Measurements from ENCODE around the gene SOX30.

SOX30 gene

DNA sequence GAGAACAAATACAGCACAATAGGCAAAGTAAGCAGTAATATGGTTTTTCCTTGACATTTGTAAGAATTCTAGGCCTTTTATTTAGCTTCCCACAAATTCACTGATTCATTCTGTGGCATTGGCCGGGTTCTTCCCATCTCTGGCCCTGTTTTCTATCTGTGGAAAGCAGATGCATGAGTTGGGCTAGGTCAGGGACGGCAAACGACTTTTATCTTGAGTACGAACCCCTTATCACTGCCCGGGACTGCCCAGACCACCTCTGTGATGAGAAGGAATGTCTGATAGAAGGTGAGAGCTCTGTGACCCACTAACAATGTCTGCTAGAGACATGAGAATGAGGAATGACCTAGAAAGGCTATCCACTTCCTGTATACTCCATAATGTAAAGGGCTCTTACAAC, 41.2 kb downstream of the SOX30 start:
- no peak for DNase-seq (ENCODE audit: low read depth in 2 of 2, low spot score in 1 of 2)

- no peak for DNase-seq (ENCODE audit: low read depth in 2 of 2, low spot score in 1 of 2)
Observed at GRCh38 chr5:157608972-157609565, 43.2 kb downstream of the SOX30 start.

DNA sequence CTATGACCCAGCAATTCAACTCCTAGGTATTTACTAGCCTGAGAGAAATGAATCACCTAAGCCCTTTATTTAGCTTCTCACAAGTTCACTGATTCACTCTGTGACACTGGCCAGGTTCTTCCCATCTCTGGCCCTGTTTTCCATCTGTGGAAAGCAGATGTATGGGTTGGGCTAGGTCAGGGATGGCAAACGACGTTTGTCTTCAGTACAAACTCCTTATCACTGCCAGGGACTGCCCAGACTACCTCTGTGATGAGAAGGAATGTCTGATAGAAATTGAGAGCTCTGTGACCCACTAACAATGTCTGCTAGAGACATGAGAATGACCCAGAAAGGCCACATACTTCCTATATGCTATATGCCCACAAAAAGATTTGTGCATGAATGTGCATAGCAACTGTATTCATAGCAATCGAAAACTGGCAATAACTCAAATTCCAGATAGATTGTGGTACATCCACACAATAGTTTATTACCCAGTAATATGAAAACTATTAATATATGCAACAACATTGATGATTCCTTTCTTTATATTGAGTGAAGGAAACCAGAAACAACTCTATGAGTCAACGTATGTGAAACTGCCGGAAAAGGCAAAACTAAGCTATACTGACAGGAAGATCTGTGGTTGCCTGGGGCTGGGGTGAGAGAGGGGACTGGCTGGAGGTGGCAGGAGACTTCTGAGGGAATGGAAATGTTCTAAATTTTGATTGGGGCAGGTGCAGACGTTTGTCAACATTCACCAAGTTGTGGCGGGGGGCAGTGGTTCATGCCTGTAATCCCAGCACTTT, 44.7 kb downstream of the SOX30 start:
- peak; percentile 12 to 48 for DNase-seq (ENCODE audit: low read depth in 2 of 2, low spot score in 1 of 2)

- DNase-seq (ENCODE audit: low read depth in 2 of 2, low spot score in 1 of 2) = no peak
Observed at GRCh38 chr5:157606046-157606445, 46.2 kb downstream of the SOX30 start.

- peak; percentile 28 to 34 for DNase-seq (ENCODE audit: low read depth in 2 of 2, low spot score in 1 of 2)
Observed at GRCh38 chr5:157603333-157604190, 48.7 kb downstream of the SOX30 start.

DNA sequence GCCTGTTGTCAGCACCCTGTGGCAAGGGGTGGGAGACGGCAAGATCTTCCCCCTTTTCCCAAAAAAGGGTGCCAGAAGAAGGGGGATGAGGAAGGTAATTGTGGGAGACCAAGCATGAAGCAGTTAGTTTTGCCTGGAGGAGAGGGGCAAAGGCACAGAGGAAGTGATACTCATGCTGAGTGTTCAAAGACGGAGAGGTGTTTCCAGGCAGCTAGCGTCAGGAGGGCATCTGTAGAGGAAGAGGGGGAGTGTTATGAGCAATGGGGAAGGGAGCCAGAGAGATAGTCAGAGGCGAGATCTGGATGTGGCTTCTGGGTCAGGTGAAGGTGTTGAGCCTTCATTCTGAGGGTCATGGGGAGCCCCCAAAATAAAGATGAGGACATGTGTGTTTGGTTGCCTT, 49.7 kb downstream of the SOX30 start:
- DNase-seq (ENCODE audit: low read depth in 2 of 2, low spot score in 1 of 2) = no peak

DNA sequence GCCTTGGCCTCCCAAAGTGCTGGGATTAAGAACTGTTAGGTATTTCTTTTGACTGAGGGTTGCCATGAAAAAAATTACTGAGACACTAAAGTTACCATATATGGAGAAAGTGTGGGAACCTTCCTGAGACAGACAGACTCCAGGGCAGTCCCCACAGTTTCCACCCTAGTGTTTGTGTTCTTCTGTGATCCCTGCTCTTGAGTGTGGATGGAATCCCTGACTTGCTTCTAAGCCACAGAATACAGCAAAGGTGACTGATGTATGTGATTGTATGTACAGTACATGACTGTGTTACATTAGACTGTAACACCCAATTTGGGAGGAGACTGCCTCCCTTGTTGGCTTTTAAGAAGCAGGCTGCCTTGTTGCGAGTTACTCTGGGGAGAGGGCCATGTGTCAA, 52.0 kb downstream of the SOX30 start:
- no peak for DNase-seq (ENCODE audit: low read depth in 2 of 2, low spot score in 1 of 2)

GRCh38 chr5:157599565-157599964, 52.7 kb downstream of the SOX30 start:
- no peak for DNase-seq (ENCODE audit: low read depth in 2 of 2, low spot score in 1 of 2)

GRCh38 chr5:157598350-157598936, 53.8 kb downstream of the SOX30 start:
- DNase-seq (ENCODE audit: low read depth in 2 of 2, low spot score in 1 of 2) = no peak

GRCh38 chr5:157597277-157597676, 55.0 kb downstream of the SOX30 start:
- DNase-seq (ENCODE audit: low read depth in 2 of 2, low spot score in 1 of 2) = no peak

GRCh38 chr5:157596487-157596886, 55.8 kb downstream of the SOX30 start:
- DNase-seq (ENCODE audit: low read depth in 2 of 2, low spot score in 1 of 2) = no peak

DNA sequence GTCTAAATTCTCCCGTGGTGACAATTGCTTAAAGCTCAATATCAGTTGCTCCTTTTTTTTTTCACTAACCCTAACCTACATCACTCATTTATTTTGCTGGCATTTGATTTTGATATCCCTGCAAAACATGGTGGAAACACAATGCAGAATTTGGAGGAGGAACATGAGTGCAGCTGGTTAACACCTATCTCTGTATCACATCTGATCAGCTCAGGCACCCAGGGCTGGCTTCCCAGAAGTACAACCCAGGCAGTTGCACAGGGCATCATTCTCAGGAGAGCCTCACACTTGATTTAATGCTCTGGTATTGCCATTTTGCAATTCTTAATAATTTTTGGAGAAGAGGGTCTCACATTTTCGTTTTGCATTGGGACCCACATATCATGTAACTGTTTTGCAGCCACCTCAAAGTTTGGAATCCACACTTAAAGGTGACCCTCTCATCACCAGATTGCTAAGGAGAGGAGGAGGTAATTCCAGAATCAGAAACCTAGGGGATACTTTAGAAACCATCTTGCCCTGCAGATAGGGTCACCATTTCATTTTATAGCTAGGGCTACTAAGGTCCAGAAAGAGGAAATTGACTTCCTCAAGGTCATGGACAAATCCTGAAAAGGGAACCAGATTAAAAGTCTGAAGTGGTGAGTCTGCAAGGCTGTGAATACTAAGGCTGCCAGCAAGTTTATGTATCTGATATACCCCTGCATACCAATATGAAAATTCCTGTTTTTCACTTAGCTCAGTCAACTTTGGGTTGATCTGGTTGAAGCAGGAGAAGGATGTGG, 57.4 kb downstream of the SOX30 start:
- DNase-seq (ENCODE audit: low read depth in 2 of 2, low spot score in 1 of 2) = no peak

DNA sequence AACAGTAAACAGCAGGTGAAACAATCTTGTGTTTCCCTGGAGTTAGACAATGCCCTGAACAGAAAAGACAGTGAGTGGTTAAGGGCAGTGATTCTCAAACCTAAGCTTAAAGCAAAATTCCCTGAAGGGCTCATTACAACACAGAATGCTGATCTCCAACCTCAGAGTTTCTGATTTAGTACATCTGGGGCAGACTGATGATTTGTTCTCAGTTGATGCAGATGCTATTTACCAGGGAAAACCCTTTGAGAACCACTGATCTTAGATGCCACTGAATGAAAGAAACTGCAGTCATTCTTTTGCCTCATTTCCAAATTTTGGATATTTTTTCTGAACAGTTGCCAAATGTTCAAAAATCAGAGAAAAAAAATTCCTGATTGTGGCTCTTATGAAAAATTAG, 58.0 kb downstream of the SOX30 start:
- no peak for DNase-seq (ENCODE audit: low read depth in 2 of 2, low spot score in 1 of 2)

DNA sequence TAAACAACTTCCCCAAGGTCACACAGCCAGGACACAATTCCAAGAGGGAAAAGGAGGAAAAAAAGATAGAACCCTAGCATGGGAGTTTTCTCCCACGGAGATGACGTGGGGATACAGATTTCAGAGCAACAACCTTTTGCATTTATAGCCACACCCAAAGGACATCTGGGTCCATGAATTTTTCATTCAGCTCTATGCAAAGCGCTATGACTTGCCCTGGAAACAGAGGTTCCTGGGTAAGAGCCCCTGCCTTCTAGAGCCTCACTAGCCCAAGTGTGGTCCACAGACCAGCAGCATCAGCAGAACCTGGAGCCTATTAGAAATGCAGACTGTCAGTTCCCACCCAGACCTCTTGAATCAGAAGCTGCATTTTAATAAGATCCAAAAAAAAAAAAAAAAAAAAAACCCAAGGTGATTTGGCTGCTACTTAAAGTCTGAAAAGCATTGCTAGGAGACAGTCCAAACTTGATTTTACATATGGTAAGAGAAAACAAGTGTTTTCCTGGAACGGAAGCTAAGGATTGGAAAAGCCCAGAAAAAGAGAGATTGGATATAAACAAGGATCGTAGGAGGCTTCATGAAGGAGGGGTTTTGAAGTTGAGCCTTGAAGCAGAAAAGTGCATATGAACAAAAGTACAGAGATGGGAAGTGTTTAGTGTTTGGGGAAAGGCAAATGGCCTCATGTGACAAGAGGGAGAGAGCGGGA, 59.0 kb downstream of the SOX30 start:
- no peak for DNase-seq (ENCODE audit: low read depth in 2 of 2, low spot score in 1 of 2)

DNA sequence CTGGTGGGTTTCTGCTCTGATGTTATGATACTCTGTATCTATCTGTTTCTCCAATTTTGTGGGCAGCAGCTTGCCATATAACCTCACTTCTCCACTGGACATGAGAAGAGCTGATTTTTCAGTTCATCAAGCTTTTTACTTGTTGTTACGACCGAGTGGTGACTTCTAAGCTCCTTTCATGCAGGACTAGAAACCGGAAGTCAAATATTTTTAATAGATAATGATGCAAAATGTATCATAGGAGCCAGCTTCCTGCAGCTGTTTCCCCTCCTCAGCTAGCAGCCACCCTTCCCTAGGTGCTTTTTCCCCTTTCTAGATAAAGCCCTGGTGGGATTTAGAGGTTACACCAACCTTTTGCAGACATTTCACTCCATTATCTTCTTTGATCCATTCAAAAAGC, 59.6 kb downstream of the SOX30 start:
- DNase-seq (ENCODE audit: low read depth in 2 of 2, low spot score in 1 of 2) = no peak

- no peak for DNase-seq (ENCODE audit: low read depth in 2 of 2, low spot score in 1 of 2)
Observed at GRCh38 chr5:157590478-157590877, 61.8 kb downstream of the SOX30 start.

DNA sequence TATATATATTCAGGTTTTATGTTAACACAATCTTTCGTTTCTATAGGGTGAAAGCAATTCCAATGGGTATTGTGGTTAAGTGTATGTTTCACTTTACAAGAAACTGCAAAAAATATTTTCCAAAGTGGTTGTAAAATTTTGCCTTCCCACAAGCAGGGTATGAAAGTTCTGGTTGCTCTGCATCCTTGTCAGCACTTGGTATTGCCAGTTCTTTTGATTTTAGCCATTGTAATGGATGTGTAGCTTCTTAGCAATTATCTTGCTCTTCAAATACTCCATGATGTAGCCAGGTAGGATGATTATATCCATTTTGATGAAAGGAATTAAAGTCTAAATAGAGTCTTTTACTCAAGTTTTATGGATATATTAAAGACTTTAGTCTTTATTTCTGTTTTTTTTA, 67.6 kb downstream of the SOX30 start:
- DNase-seq (ENCODE audit: low read depth in 2 of 2, low spot score in 1 of 2) = no peak

- no peak for DNase-seq (ENCODE audit: low read depth in 2 of 2, low spot score in 1 of 2)
Observed at GRCh38 chr5:157582731-157583620, 69.3 kb downstream of the SOX30 start.

DNA sequence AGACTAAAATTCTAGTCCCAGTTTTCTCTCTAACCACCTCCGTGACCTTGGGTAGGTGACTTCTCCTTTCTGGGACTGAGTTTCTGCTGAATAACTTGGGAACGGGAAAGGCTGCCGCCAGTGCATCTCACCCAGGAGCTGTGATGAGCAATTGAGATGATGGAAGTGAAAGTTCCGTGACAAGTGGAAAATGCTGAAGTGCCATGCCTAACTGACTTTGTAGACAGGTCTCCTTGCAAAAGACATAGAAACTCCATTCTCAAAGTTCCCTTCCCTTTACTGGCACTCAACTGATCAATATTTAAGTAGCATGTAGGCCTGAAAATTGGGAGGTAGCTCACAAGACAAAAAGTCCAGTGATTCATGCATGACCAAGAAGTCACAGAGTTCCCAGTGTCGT, 70.3 kb downstream of the SOX30 start:
- DNase-seq (ENCODE audit: low read depth in 2 of 2, low spot score in 1 of 2) = no peak

Measured in stimulated activated CD8-positive, alpha-beta memory T cell treated with anti-CD3 and anti-CD28 coated beads, Interleukin-4, amount 100 ng/mL, for 4 hours (primary cell).